Bronchial epithelial cell (primary cell): ENCODE measurements around the gene RXFP1. TPM values are rescaled to one million over a fixed set of nuclear protein-coding genes. Genes with fewer than 3 reads are reported as not detected.

ENCODE experiments used
- DNase-seq: peaks from one replicate; pipeline ENCODE4 v3.0.0-alpha.2; 2010; ENCODE audit warnings: low read depth
- FAIRE-seq: peaks from 2 replicates; lab custom pipeline; 2011; peaks lifted over from hg19 to GRCh38; lab: Jason Lieb, UNC
- H3K27me3 ChIP-seq: 2 replicates; pipeline ENCODE4 v1.5.1; 2011; ENCODE audit warnings: low read length; ENCODE audit not compliant: control insufficient read depth, insufficient read depth
- H3K36me3 ChIP-seq: 2 replicates; pipeline ENCODE4 v1.5.1; 2011; ENCODE audit warnings: low read length; ENCODE audit not compliant: control insufficient read depth, insufficient read depth
- H3K4me3 ChIP-seq: 2 replicates; pipeline ENCODE4 v1.5.1; 2011; ENCODE audit warnings: mild to moderate bottlenecking, low read depth, low read length, control low read depth
- total RNA-seq: library from RNA; depleted of rRNA; stranded (reverse); fragments of >200 nt; gene quantifications from 2 replicates; pipeline ENCODE4 v1.2.1, GENCODE V29; 2014
- TF ChIP-seq, protein P1 (sequence below): IDR thresholded peaks from 2 replicates; pipeline ENCODE4 v1.5.1; 2011; ENCODE audit warnings: mild to moderate bottlenecking, moderate library complexity, low read length, control low read depth, inconsistent platforms; ENCODE audit not compliant: insufficient read depth, severe bottlenecking

Gene RXFP1
- total RNA-seq, 1 donor from 2014 or later = under 0.01 TPM

GRCh38 chr4:158599765-158600498 lies 78.2 kb downstream of the RXFP1 start:
- no peak for DNase-seq
- Histone ChIP-seq H3K36me3 (no peaks in the 10 kb centered on the region), H3K27me3 (no peaks in the 10 kb centered on the region), H3K4me3 (no peak overlapping the region)
- no peak for FAIRE-seq
- TF ChIP-seq, protein P1, sequence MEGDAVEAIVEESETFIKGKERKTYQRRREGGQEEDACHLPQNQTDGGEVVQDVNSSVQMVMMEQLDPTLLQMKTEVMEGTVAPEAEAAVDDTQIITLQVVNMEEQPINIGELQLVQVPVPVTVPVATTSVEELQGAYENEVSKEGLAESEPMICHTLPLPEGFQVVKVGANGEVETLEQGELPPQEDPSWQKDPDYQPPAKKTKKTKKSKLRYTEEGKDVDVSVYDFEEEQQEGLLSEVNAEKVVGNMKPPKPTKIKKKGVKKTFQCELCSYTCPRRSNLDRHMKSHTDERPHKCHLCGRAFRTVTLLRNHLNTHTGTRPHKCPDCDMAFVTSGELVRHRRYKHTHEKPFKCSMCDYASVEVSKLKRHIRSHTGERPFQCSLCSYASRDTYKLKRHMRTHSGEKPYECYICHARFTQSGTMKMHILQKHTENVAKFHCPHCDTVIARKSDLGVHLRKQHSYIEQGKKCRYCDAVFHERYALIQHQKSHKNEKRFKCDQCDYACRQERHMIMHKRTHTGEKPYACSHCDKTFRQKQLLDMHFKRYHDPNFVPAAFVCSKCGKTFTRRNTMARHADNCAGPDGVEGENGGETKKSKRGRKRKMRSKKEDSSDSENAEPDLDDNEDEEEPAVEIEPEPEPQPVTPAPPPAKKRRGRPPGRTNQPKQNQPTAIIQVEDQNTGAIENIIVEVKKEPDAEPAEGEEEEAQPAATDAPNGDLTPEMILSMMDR = no peak

DNA sequence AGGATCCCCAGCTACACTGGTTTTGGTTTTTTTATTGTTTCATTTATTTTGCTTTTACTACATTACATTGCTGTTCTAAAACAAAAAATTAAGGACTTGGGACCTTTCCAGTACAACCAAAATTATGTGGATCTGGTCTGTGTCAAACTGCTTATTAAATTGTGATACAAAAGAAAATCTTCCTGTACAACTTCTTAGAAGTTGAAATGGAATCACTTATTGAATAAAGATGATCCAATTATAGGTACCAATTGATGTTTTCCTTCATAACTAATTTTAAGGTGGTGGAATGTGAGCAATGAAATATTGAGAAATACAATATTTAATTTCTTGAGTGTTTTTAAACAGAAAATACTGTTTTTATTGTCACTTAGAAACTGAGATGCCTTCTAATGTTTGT lies 82.7 kb downstream of the RXFP1 start:
- H3K36me3 ChIP-seq = no peaks in the 10 kb centered on the region
- no peak overlapping the region for H3K4me3 ChIP-seq
- TF ChIP-seq, protein P1 = no peak

DNA sequence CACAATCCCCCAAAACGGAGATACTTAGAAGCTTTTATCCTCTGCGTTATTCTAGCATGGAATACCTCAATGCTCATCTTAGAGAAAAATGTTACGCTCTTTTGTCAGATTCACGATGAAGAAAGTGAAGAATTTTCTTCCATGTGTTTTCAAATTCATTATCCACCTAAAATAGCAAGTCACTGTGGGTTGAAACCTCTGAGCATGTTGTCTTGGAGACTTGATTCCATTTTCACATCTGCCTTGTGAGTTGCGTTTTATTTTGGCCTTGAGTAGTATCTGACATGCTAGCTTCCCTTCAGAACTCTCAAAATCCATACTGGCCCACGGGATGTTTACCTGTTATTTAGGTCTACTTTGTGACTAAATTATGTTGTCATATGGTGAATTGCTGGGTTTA lies 83.7 kb downstream of the RXFP1 start:
- no peak overlapping the region for H3K4me3 ChIP-seq
- no peaks in the 10 kb centered on the region for H3K36me3 ChIP-seq
- TF ChIP-seq, protein P1 = no peak
- DNase-seq (no peak), FAIRE-seq (no peak)
- no peaks in the 10 kb centered on the region for H3K27me3 ChIP-seq

More for the DNA sequence above, 82.7 kb downstream of the RXFP1 start:
- FAIRE-seq = no peak
- DNase-seq = no peak
- H3K27me3 ChIP-seq = no peaks in the 10 kb centered on the region

- H3K27me3 ChIP-seq = no peaks in the 10 kb centered on the region
Measured at GRCh38 chr4:158606969-158607368, 85.3 kb downstream of the RXFP1 start.

GRCh38 chr4:158609116-158609515 lies 87.4 kb downstream of the RXFP1 start:
- TF ChIP-seq, protein P1 = no peak
- no peaks in the 10 kb centered on the region for H3K27me3 ChIP-seq
- no peak overlapping the region for H3K4me3 ChIP-seq
- no peak for FAIRE-seq
- DNase-seq = no peak
- H3K36me3 ChIP-seq = no peaks in the 10 kb centered on the region

More at GRCh38 chr4:158606969-158607368, 85.3 kb downstream of the RXFP1 start:
- Histone ChIP-seq H3K36me3 (no peaks in the 10 kb centered on the region), H3K4me3 (no peak overlapping the region)
- FAIRE-seq (no peak), DNase-seq (no peak)
- TF ChIP-seq, protein P1 = no peak
